Endothelial cell of umbilical vein (primary cell): ENCODE results near the gene TEAD4. TPM values are rescaled to one million over a fixed set of nuclear protein-coding genes. Genes with fewer than 3 reads are reported as not detected.

Experiments
- BruUV-seq: library from RNA; stranded (reverse); fragments of 400-500 nt; replicated peaks from 2 replicates; lab custom pipeline; 2021; lab: Mats Ljungman, UMichigan
- CTCF ChIA-PET: fragments of 300-600, 350-600 bp; sonication (Branson Sonifier 250); formaldehyde crosslinking; loops from one replicate; lab custom pipeline; 2021; ENCODE audit warnings: antibody characterized with exemption, inconsistent platforms; lab: Charles Lee
- POLR2A ChIA-PET: fragments of 300-600, 350-600 bp; sonication (Branson Sonifier 250); formaldehyde crosslinking; loops from one replicate; lab custom pipeline; 2021; ENCODE audit warnings: antibody characterized with exemption, inconsistent platforms; lab: Charles Lee
- DNase-seq: peaks from one replicate; pipeline ENCODE4 v3.0.0-alpha.2; 2011; ENCODE audit warnings: low read depth, low spot score
- FAIRE-seq: peaks from 2 replicates; lab custom pipeline; 2011; peaks lifted over from hg19 to GRCh38; lab: Jason Lieb, UNC
- H2AFZ ChIP-seq: 2 replicates; pipeline ENCODE4 v1.6.0; 2012; ENCODE audit warnings: low read depth, low read length, control low read depth, inconsistent platforms
- H3K27ac ChIP-seq: 2 replicates; pipeline ENCODE4 v1.5.1; 2011; ENCODE audit warnings: low read depth, mild to moderate bottlenecking, control low read depth, low read length, moderate library complexity; ENCODE audit not compliant: insufficient read depth
- H3K27me3 ChIP-seq, 2 experiments: 2 replicates each; pipeline versions ENCODE4 v1.6.0 to v1.6.1; 2011; ENCODE audit warnings: low read length in 2 of 2, mixed read lengths in 1 of 2; ENCODE audit not compliant: control insufficient read depth in 2 of 2, insufficient read depth in 2 of 2
- H3K36me3 ChIP-seq, 2 experiments: 2 replicates in 1 of 2; 3 replicates in 1 of 2; pipeline ENCODE4 v1.5.1; 2011; ENCODE audit warnings: low read length in 2 of 2, mild to moderate bottlenecking in 1 of 2, moderate library complexity in 1 of 2; ENCODE audit not compliant: control insufficient read depth in 2 of 2, insufficient read depth in 2 of 2; ENCODE audit errors: extremely low read depth in 1 of 2
- H3K4me1 ChIP-seq: 3 replicates; pipeline ENCODE4 v1.5.1; 2011; ENCODE audit warnings: mild to moderate bottlenecking, low read length; ENCODE audit not compliant: control insufficient read depth, insufficient read depth; ENCODE audit errors: extremely low read depth
- H3K4me2 ChIP-seq: 2 replicates; pipeline ENCODE4 v1.6.1; 2011; ENCODE audit warnings: low read length, control low read depth, mixed read lengths; ENCODE audit not compliant: insufficient read depth
- H3K4me3 ChIP-seq, 3 experiments: fragments of 200-600 bp in 1 of 3; sonication (generic), shearing (Covaris generic) in 1 of 3; replicated peaks in 1 of 3; 2 replicates each; pipeline ENCODE4 v1.5.1; 2011 to 2016; ENCODE audit warnings: control low read depth in 3 of 3, low read length in 3 of 3, mild to moderate bottlenecking in 2 of 3, inconsistent platforms in 1 of 3, low read depth in 1 of 3, moderate library complexity in 1 of 3; ENCODE audit not compliant: insufficient read depth in 1 of 3
- H3K79me2 ChIP-seq: 2 replicates; pipeline ENCODE4 v1.6.0; 2012; ENCODE audit warnings: low read length, inconsistent platforms; ENCODE audit not compliant: control insufficient read depth, insufficient read depth
- H3K9ac ChIP-seq: replicated peaks from 2 replicates; pipeline ENCODE3; 2011; ENCODE audit warnings: low read length, control low read depth; ENCODE audit not compliant: insufficient read depth; ENCODE audit errors: extremely low read depth
- H3K9me1 ChIP-seq: replicated peaks from 3 replicates; pipeline ENCODE4 v1.6.0; 2011; ENCODE audit warnings: mild to moderate bottlenecking, low read length; ENCODE audit not compliant: control insufficient read depth, insufficient read depth; ENCODE audit errors: extremely low read depth
- H3K9me3 ChIP-seq: replicated peaks from 2 replicates; pipeline ENCODE4 v1.5.1; 2012; ENCODE audit warnings: low read length, inconsistent platforms; ENCODE audit not compliant: control insufficient read depth, insufficient read depth
- H4K20me1 ChIP-seq: replicated peaks from 2 replicates; pipeline ENCODE3; 2011; ENCODE audit warnings: mild to moderate bottlenecking, low read length; ENCODE audit not compliant: control insufficient read depth, insufficient read depth; ENCODE audit errors: extremely low read depth
- EZH2 ChIP-seq: IDR thresholded peaks from 2 replicates; pipeline ENCODE4 v1.6.1; 2012; ENCODE audit warnings: borderline replicate concordance, low read depth, mild to moderate bottlenecking, moderate library complexity, low read length, inconsistent platforms; ENCODE audit not compliant: severe bottlenecking
- FOS ChIP-seq: IDR thresholded peaks from 2 replicates; pipeline ENCODE4 v1.6.1; 2011; ENCODE audit warnings: mild to moderate bottlenecking, low read length, moderate library complexity, borderline replicate concordance; ENCODE audit not compliant: insufficient read depth
- GATA2 ChIP-seq: IDR thresholded peaks from 2 replicates; pipeline ENCODE4 v1.7.0; 2011; ENCODE audit warnings: low read depth, mild to moderate bottlenecking, moderate library complexity, mixed read lengths, low read length; ENCODE audit not compliant: insufficient read length, insufficient read depth
- JUN ChIP-seq: IDR thresholded peaks from 2 replicates; pipeline ENCODE4 v1.6.1; 2011; ENCODE audit warnings: borderline replicate concordance, low read depth; ENCODE audit not compliant: insufficient read length, insufficient read depth
- MYC ChIP-seq: IDR thresholded peaks from one replicate; pipeline ENCODE4 v1.6.1; 2011; ENCODE audit warnings: mild to moderate bottlenecking, low read depth, low read length
- POLR2A ChIP-seq: IDR thresholded peaks from 2 replicates; pipeline ENCODE4 v1.6.1; 2012; ENCODE audit warnings: low read depth, mild to moderate bottlenecking, control low read depth, low read length
- POLR2AphosphoS5 ChIP-seq: IDR thresholded peaks from 2 replicates; pipeline ENCODE4 v1.6.1; 2012; ENCODE audit warnings: low read depth, mild to moderate bottlenecking, control low read depth, low read length, moderate library complexity; ENCODE audit not compliant: insufficient read depth
- dilution Hi-C: fragments of 300-500 bp; cut with MboI; formaldehyde crosslinking; loops from one replicate; pipeline ENCODE4 v1.15.0; 2019; ENCODE audit warnings: low sequenced_read_pairs; ENCODE audit not compliant: extremely low pct_ligation_motif_present
- intact Hi-C: fragments of 100-400 bp; cut with micrococcal nuclease; formaldehyde crosslinking; loops from one replicate; pipeline ENCODE4 v1.10.0; 2022
- polyA plus RNA-seq, 4 experiments: library from polyadenylated mRNA; depleted of rRNA in 3 of 4; stranded (reverse) in 3 of 4; unstranded in 1 of 4; fragments of >200 nt; gene quantifications; 2 replicates each; pipeline versions ENCODE4 v1.2.1 to v1.2.3, GENCODE V29; 2011 to 2012; ENCODE audit warnings: missing spikeins in 1 of 4
- total RNA-seq: library from RNA; stranded (reverse); gene quantifications from 2 replicates; pipeline ENCODE4 v1.2.3, GENCODE V29; 2021
- TF ChIP-seq, protein P1 (sequence below): IDR thresholded peaks from 2 replicates; pipeline ENCODE4 v1.6.1; 2011; ENCODE audit not compliant: insufficient read depth, insufficient read length
- TF ChIP-seq, protein P2 (sequence below), 2 donors: IDR thresholded peaks; 1 replicate in 1 of 2; 2 replicates in 1 of 2; pipeline ENCODE4 v1.5.1; 2011; ENCODE audit warnings: low read length in 2 of 2, mild to moderate bottlenecking in 2 of 2, moderate library complexity in 2 of 2, control low read depth in 1 of 2, inconsistent platforms in 1 of 2, low read depth in 1 of 2; ENCODE audit not compliant: insufficient read depth in 1 of 2; ENCODE audit errors: extremely low read depth in 1 of 2

Gene TEAD4
- total and polyA plus RNA-seq, 2 donors (not counting 3 experiments of a cell fraction or from before 2014, with no cell fraction given) = 34.4 to 46.0 TPM

DNA sequence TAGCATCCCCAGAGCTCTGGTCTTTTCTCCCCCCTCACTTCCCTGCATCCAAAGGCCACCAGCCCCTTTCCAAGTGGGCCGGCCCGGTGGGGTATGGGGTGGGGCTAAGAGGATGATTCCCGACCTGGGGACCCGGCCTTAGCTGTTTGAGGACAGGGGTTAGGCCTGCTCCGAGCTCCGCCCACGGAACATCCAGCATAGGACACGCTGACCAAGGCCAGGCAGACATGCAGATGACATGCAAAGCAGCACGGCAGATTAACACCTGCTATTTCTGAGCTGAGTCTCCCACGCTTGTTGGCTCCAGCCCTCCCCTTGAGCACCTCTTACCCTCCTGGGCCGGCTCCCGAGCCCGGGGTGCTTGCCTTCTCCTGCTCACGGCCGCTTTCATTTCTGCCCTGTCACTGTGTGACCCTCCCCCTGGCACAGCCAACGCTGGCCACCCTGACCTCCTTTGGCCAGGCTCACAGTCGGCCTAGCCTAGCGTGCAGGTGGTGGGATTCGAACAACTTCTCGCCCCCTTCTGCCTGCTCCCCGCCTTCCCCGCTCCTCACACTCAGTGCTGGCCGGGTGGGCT, 40.2 kb downstream of the TEAD4 start:
- peaks cover 2% of the 10 kb centered on the region for H3K79me2 ChIP-seq
- no TSS peak for BruUV-seq
- POLR2A ChIA-PET = no interaction called here
- no peak overlapping the region for H3K9ac ChIP-seq
- H3K27ac ChIP-seq = no peak overlapping the region
- DNase-seq = no peak
- no peak overlapping the region for H2AFZ ChIP-seq
- peaks cover 0 to 15% of the 10 kb centered on the region in 2 experiments for H3K36me3 ChIP-seq
- no peak overlapping the region for H3K4me3 ChIP-seq
- FAIRE-seq = no peak
- intact Hi-C loops (no loop called here), dilution Hi-C loops (no loop called here)
- no peak overlapping the region for H3K4me2 ChIP-seq
- no peaks in the 10 kb centered on the region for H4K20me1 ChIP-seq
- TF ChIP-seq FOS (no peak), EZH2 (no peak), POLR2A (no peak), POLR2AphosphoS5 (no peak), JUN (no peak), MYC (no peak), GATA2 (no peak)
- TF ChIP-seq, protein P1, sequence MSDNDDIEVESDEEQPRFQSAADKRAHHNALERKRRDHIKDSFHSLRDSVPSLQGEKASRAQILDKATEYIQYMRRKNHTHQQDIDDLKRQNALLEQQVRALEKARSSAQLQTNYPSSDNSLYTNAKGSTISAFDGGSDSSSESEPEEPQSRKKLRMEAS = no peak
- TF ChIP-seq, protein P2, sequence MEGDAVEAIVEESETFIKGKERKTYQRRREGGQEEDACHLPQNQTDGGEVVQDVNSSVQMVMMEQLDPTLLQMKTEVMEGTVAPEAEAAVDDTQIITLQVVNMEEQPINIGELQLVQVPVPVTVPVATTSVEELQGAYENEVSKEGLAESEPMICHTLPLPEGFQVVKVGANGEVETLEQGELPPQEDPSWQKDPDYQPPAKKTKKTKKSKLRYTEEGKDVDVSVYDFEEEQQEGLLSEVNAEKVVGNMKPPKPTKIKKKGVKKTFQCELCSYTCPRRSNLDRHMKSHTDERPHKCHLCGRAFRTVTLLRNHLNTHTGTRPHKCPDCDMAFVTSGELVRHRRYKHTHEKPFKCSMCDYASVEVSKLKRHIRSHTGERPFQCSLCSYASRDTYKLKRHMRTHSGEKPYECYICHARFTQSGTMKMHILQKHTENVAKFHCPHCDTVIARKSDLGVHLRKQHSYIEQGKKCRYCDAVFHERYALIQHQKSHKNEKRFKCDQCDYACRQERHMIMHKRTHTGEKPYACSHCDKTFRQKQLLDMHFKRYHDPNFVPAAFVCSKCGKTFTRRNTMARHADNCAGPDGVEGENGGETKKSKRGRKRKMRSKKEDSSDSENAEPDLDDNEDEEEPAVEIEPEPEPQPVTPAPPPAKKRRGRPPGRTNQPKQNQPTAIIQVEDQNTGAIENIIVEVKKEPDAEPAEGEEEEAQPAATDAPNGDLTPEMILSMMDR (IDR thresholded peaks at IDR 0.05; ENCODE audit: extremely low read depth in 1 of 2, insufficient read depth in 1 of 2, low read depth in 1 of 2, low read length in 2 of 2) = no peak
- no peaks in the 10 kb centered on the region for H3K4me1 ChIP-seq
- H3K27me3 ChIP-seq = no peaks in the 10 kb centered on the region
- H3K9me1 ChIP-seq = no peaks in the 10 kb centered on the region
- CTCF ChIA-PET = no interaction called here
- H3K9me3 ChIP-seq = no peaks in the 10 kb centered on the region
